MM.1S (cell line): ENCODE data around the gene STRN3.
"Not testable (repeated sequence)": the region's sequence is repeated elsewhere in the genome, so short reads cannot be mapped to it uniquely, and the experiment has no call there.

Experiments
- EZH2 ChIP-seq: fragments of 300-600 bp; sonication (generic); optimal IDR thresholded peaks from 2 replicates; pipeline ENCODE3; 2017; ENCODE audit warnings: low read depth, mild to moderate bottlenecking, antibody characterized with exemption, low read length, mixed read lengths
- EZH2phosphoT487 ChIP-seq: fragments of 300-600 bp; sonication (generic); IDR thresholded peaks from 2 replicates; pipeline ENCODE4 v1.6.1; 2018; ENCODE audit warnings: antibody characterized with exemption, low read length
- TF ChIP-seq, protein P1 (sequence below): fragments of 300-600 bp; sonication (generic); IDR thresholded peaks from 2 replicates; pipeline ENCODE4 v1.5.1; 2016; ENCODE audit warnings: antibody characterized with exemption, low read length, mixed read lengths

DNA sequence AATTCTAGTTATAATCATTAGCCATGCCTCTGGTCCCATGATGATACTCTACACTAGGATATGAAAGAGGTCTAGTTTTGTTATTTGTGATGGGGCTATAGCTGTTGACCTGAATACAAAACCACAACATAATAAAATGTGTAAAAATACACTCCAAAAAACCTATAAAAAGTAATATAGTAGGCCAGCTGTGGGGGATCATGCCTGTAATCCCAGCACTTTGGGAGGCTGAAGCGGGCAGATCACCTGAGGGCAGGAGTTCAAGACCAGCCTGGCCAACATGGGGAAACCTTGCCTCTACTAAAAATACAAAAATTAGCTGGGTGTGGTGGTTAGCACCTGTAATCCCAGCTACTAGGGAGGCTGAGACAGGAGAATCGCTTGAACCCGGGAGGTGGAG, 129.1 kb downstream of the STRN3 start:
- TF ChIP-seq, protein P1, sequence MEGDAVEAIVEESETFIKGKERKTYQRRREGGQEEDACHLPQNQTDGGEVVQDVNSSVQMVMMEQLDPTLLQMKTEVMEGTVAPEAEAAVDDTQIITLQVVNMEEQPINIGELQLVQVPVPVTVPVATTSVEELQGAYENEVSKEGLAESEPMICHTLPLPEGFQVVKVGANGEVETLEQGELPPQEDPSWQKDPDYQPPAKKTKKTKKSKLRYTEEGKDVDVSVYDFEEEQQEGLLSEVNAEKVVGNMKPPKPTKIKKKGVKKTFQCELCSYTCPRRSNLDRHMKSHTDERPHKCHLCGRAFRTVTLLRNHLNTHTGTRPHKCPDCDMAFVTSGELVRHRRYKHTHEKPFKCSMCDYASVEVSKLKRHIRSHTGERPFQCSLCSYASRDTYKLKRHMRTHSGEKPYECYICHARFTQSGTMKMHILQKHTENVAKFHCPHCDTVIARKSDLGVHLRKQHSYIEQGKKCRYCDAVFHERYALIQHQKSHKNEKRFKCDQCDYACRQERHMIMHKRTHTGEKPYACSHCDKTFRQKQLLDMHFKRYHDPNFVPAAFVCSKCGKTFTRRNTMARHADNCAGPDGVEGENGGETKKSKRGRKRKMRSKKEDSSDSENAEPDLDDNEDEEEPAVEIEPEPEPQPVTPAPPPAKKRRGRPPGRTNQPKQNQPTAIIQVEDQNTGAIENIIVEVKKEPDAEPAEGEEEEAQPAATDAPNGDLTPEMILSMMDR: not testable (repeated sequence)
- not testable (repeated sequence) for TF ChIP-seq EZH2, EZH2phosphoT487
